Lower leg skin (tissue), 3 donors: ENCODE data around the gene SCRN2.

Source experiments
- POLR2A ChIP-seq, 2 donors: fragments of 450-650 bp; IDR thresholded peaks; one replicate each; pipeline ENCODE4 v1.6.1; 2016 to 2017; ENCODE audit warnings: antibody characterized with exemption in 2 of 2, mild to moderate bottlenecking in 1 of 2, moderate library complexity in 1 of 2
- TF ChIP-seq, protein P1 (sequence below), 3 donors: fragments of 450-650 bp; IDR thresholded peaks; one replicate each; pipeline ENCODE4 v1.5.1; 2016; ENCODE audit warnings: antibody characterized with exemption in 3 of 3, mild to moderate bottlenecking in 3 of 3, moderate library complexity in 2 of 3

DNA sequence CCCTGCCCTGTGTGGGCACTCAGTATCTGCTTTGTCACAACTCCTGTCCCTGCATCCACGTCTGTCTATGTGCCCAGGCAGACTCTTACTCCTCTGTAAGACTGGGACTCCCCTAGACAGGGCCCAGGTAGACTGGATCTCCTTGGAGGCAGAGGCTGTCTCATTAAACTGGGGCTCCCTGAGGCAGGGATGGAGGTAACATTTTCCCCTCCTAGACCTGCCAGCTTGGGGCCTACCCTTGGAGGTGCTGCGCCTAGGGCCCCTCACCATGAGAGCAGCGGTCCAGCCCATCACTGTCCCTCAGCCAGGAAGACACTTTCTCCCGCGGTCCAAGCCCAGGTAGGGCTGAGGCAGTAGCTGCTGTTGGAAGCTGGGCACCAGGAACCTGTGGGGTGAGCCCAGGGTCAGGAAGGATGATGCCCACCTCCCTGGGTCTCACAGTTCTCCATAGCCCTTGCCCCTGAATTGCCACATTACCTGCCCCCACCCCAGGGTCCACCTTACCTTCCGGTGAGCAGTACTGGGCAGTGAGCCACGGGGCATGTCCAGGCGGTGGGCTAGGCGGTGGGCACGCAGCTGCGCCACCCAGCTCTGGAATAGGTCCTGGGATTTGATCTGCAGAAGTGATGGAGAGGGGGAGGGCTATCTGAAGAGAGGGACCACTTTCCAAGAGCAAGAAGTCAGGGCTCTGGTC, 22.9 kb downstream of the SCRN2 start:
- TF ChIP-seq, protein P1, sequence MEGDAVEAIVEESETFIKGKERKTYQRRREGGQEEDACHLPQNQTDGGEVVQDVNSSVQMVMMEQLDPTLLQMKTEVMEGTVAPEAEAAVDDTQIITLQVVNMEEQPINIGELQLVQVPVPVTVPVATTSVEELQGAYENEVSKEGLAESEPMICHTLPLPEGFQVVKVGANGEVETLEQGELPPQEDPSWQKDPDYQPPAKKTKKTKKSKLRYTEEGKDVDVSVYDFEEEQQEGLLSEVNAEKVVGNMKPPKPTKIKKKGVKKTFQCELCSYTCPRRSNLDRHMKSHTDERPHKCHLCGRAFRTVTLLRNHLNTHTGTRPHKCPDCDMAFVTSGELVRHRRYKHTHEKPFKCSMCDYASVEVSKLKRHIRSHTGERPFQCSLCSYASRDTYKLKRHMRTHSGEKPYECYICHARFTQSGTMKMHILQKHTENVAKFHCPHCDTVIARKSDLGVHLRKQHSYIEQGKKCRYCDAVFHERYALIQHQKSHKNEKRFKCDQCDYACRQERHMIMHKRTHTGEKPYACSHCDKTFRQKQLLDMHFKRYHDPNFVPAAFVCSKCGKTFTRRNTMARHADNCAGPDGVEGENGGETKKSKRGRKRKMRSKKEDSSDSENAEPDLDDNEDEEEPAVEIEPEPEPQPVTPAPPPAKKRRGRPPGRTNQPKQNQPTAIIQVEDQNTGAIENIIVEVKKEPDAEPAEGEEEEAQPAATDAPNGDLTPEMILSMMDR (IDR thresholded peaks at IDR 0.05), result no peak
- TF ChIP-seq POLR2A (IDR thresholded peaks at IDR 0.05), result no peak
